ENCODE data around the gene ARHGAP28. TPM values are rescaled to one million over a fixed set of nuclear protein-coding genes. Genes with fewer than 3 reads are reported as not detected.

ARHGAP28 gene
- polyA plus RNA-seq, 1 donor from 2014 or later, result 9.8 TPM

DNA sequence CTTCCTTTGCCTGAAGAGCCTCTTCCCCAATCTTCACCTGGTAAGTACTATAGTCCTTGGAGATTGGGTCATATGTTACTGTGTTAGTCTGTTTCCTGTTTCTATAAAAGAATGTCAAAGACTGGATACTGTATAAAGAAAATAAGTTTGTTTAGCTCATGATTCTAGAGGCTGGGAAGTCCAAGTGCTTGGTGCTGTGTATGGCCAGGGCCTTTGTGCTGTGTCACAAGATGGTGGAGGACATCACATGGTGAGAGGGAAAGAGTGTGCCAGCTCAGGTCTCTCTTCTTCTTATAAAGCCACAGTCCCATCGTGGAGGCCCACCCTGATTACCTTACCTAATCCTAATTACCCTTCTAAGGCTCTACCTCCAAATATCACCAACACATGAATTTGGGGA lies 20.9 kb downstream of the ARHGAP28 start:
- Histone ChIP-seq H3K9ac (ENCODE audit: low read length) (no peak overlapping the region), H3K27ac (ENCODE audit: low read length) (no peak overlapping the region), H3K27me3 (ENCODE audit: insufficient read depth, low read depth, low read length) (no peaks in the 10 kb centered on the region), H3K36me3 (ENCODE audit: insufficient read depth, low read length) (no peaks in the 10 kb centered on the region), H2AFZ (ENCODE audit: low read depth, low read length) (no peak overlapping the region), H4K20me1 (ENCODE audit: insufficient read depth) (no peaks in the 10 kb centered on the region), H3K79me2 (replicated peaks; ENCODE audit: insufficient read depth, low read length) (no peaks in the 10 kb centered on the region), H3K4me2 (ENCODE audit: low read length) (no peak overlapping the region), H3K9me2 (ENCODE audit: insufficient read depth, low read length) (no peaks in the 10 kb centered on the region), H3K4me3 (ENCODE audit: low read length) (no peak overlapping the region), H3K9me3 (ENCODE audit: low read length) (no peaks in the 10 kb centered on the region), H3F3A (ENCODE audit: insufficient read depth, low read length, poor library complexity, severe bottlenecking) (no peaks in the 10 kb centered on the region)
- TF ChIP-seq POLR2AphosphoS5 (IDR thresholded peaks at IDR 0.05), result no peak
- TF ChIP-seq, protein P1, sequence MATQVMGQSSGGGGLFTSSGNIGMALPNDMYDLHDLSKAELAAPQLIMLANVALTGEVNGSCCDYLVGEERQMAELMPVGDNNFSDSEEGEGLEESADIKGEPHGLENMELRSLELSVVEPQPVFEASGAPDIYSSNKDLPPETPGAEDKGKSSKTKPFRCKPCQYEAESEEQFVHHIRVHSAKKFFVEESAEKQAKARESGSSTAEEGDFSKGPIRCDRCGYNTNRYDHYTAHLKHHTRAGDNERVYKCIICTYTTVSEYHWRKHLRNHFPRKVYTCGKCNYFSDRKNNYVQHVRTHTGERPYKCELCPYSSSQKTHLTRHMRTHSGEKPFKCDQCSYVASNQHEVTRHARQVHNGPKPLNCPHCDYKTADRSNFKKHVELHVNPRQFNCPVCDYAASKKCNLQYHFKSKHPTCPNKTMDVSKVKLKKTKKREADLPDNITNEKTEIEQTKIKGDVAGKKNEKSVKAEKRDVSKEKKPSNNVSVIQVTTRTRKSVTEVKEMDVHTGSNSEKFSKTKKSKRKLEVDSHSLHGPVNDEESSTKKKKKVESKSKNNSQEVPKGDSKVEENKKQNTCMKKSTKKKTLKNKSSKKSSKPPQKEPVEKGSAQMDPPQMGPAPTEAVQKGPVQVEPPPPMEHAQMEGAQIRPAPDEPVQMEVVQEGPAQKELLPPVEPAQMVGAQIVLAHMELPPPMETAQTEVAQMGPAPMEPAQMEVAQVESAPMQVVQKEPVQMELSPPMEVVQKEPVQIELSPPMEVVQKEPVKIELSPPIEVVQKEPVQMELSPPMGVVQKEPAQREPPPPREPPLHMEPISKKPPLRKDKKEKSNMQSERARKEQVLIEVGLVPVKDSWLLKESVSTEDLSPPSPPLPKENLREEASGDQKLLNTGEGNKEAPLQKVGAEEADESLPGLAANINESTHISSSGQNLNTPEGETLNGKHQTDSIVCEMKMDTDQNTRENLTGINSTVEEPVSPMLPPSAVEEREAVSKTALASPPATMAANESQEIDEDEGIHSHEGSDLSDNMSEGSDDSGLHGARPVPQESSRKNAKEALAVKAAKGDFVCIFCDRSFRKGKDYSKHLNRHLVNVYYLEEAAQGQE (IDR thresholded peaks at IDR 0.05; ENCODE audit: borderline replicate concordance), result no peak
- TF ChIP-seq MXI1 (conservative IDR thresholded peaks at IDR 0.05; ENCODE audit: poor library complexity, severe bottlenecking), result no peak

DNA sequence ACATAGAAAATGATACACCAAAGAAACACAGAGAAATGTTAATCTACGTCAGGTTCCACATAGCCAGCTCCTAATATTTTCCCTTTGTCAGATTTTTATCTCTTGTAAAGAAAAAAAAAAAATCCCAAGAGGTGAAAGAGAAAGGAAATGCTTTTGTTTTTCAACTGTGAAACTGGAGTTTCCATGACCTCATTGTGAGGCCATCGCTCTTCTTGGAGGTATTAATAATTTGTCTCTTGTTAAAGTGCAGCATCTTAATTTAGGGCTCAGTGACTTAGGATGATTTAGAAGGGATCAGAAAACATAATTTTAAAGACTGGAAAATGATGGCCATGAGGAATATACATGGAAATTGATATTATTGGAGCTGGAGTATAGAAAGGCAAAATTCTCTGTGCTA lies 21.7 kb downstream of the ARHGAP28 start:
- no peak overlapping the region for H3K27ac ChIP-seq (ENCODE audit: low read length)
- H3K27me3 ChIP-seq (ENCODE audit: insufficient read depth, low read depth, low read length), result no peaks in the 10 kb centered on the region
- no peak overlapping the region for H2AFZ ChIP-seq (ENCODE audit: low read depth, low read length)
- no peaks in the 10 kb centered on the region for H3F3A ChIP-seq (ENCODE audit: insufficient read depth, low read length, poor library complexity, severe bottlenecking)
- H3K36me3 ChIP-seq (ENCODE audit: insufficient read depth, low read length), result no peaks in the 10 kb centered on the region
- H3K9me2 ChIP-seq (ENCODE audit: insufficient read depth, low read length), result no peaks in the 10 kb centered on the region
- no peaks in the 10 kb centered on the region for H4K20me1 ChIP-seq (ENCODE audit: insufficient read depth)
- no peak for TF ChIP-seq SMC3 (conservative IDR thresholded peaks at IDR 0.05; ENCODE audit: poor library complexity)
- no peak for TF ChIP-seq MXI1 (conservative IDR thresholded peaks at IDR 0.05; ENCODE audit: poor library complexity, severe bottlenecking)
- TF ChIP-seq, protein P2, sequence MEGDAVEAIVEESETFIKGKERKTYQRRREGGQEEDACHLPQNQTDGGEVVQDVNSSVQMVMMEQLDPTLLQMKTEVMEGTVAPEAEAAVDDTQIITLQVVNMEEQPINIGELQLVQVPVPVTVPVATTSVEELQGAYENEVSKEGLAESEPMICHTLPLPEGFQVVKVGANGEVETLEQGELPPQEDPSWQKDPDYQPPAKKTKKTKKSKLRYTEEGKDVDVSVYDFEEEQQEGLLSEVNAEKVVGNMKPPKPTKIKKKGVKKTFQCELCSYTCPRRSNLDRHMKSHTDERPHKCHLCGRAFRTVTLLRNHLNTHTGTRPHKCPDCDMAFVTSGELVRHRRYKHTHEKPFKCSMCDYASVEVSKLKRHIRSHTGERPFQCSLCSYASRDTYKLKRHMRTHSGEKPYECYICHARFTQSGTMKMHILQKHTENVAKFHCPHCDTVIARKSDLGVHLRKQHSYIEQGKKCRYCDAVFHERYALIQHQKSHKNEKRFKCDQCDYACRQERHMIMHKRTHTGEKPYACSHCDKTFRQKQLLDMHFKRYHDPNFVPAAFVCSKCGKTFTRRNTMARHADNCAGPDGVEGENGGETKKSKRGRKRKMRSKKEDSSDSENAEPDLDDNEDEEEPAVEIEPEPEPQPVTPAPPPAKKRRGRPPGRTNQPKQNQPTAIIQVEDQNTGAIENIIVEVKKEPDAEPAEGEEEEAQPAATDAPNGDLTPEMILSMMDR (IDR thresholded peaks at IDR 0.05; ENCODE audit: poor library complexity, severe bottlenecking), result no peak
- no peak for TF ChIP-seq POLR2AphosphoS5 (IDR thresholded peaks at IDR 0.05)
- TF ChIP-seq EP300 (conservative IDR thresholded peaks at IDR 0.05; ENCODE audit: poor library complexity, severe bottlenecking), result no peak
- TF ChIP-seq, protein P1 (IDR thresholded peaks at IDR 0.05; ENCODE audit: borderline replicate concordance), result no peak
- no peak for TF ChIP-seq RAD21 (conservative IDR thresholded peaks at IDR 0.05)
- no peak for TF ChIP-seq TAF1 (IDR thresholded peaks at IDR 0.05; ENCODE audit: low read depth)
- no peak for TF ChIP-seq EZH2 (IDR thresholded peaks at IDR 0.05; ENCODE audit: borderline replicate concordance, insufficient read depth, low read length, poor library complexity, severe bottlenecking)
- H3K9ac ChIP-seq (ENCODE audit: low read length), result no peak overlapping the region
- H3K4me3 ChIP-seq (ENCODE audit: low read length), result no peak overlapping the region
- H3K79me2 ChIP-seq (replicated peaks; ENCODE audit: insufficient read depth, low read length), result no peaks in the 10 kb centered on the region
- H3K9me3 ChIP-seq (ENCODE audit: low read length), result no peaks in the 10 kb centered on the region
- no peak overlapping the region for H3K4me2 ChIP-seq (ENCODE audit: low read length)

All from neural cell (in vitro differentiated cells).